Stimulated activated CD8-positive, alpha-beta memory T cell treated with anti-CD3 and anti-CD28 coated beads, Interleukin-7, amount 100 ng/mL, for 48 hours (primary cell): ENCODE measurements around the gene SAFB.
"Not testable (repeated sequence)": the region's sequence is repeated elsewhere in the genome, so short reads cannot be mapped to it uniquely, and the experiment has no call there.

Source experiments
- DNase-seq, 2 donors: peaks; one replicate each; pipeline ENCODE4 v3.0.0-alpha.2; 2020; ENCODE audit warnings: low read depth in 1 of 2; ENCODE audit errors: extremely low read depth in 1 of 2

SAFB gene

DNA sequence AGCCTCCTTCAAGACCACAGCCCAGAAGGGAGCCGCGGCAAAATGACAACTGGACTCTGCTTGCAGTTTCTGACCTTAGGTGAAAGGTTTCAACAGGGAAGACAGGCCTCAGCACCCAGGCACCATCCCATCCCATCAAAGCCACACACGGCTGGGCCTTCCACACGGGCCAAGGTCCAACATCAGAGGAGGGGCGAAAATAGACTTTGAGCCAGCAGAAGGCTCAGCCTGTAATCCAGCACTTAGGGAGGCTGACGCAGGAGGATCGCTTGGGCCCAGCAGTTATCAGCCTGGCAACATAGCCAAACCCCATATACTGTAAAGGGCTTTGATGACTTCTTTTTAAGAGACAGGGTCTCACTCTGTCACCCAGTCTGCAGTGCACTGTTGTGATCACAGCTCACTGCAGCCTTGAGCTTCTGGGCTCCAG is 28.3 kb upstream of the SAFB start:
- no peak for DNase-seq

DNA sequence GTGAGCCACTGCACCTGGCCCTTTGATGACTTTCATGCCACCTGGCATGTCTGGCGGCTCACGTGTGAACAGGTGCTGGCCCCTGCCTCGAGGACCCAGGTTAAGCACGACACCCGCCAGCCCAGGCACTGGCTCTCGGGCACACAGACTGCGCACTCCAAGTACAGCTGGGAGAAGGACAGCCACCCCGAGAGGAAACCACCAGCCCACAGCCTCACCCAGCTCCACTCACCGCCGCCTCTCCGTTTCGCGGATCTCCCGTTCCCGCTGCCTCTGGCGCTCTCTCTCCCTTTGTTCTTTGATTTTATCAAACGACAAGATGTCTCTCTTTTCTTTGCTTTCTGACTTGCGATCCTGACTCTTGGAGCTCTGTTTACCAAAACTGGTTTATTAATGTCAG is 27.8 kb upstream of the SAFB start:
- DNase-seq = no peak

DNA sequence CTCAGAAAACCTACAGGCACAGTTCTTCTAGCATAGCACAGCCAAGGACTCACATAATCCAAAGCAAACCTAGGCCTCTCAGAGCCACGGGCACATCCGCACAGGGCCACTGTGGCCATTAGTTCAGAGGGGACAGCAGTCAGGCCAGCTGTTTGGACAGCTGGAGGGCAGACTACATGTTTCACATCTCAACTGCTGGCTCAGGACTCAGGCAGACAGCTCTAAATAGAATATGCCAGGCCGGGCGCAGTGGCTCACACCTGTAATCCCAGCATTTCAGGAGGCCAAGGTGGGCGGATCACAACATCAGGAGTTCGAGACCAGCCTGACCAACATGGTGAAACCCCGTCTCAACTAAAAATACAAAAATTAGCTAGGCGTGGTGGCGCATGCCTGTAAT is 27.1 kb upstream of the SAFB start:
- no peak for DNase-seq

- DNase-seq = no peak
Measured at GRCh38 chr19:5600797-5601196, 22.1 kb upstream of the SAFB start.

- DNase-seq = no peak
Measured at GRCh38 chr19:5603626-5604025, 19.3 kb upstream of the SAFB start.

DNA sequence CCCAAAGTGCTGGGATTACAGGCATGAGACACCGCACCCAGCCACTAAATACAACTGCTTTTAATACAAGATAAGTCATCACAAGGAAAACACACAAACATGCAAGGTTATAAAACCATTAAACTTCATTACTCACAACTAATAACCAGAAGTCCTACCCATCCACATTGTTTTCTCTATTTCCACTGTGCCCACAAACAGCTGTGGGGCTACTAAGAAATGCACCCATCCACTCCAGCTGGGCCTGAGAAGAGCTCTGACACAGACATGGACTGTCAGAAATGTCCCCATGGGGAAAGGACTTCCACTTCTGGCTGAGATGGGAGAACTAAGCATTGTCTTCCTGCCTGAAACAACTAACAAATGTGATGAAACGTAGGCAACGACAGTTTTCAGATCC is 17.5 kb upstream of the SAFB start:
- no peak for DNase-seq

- no peak for DNase-seq
Measured at GRCh38 chr19:5607318-5608275, 15.3 kb upstream of the SAFB start.

- DNase-seq = no peak
Measured at GRCh38 chr19:5608291-5608690, 14.6 kb upstream of the SAFB start.

GRCh38 chr19:5608766-5609165 is 14.1 kb upstream of the SAFB start:
- DNase-seq = not testable (repeated sequence)

- no peak for DNase-seq
Measured at GRCh38 chr19:5609881-5610448, 12.9 kb upstream of the SAFB start.

DNA sequence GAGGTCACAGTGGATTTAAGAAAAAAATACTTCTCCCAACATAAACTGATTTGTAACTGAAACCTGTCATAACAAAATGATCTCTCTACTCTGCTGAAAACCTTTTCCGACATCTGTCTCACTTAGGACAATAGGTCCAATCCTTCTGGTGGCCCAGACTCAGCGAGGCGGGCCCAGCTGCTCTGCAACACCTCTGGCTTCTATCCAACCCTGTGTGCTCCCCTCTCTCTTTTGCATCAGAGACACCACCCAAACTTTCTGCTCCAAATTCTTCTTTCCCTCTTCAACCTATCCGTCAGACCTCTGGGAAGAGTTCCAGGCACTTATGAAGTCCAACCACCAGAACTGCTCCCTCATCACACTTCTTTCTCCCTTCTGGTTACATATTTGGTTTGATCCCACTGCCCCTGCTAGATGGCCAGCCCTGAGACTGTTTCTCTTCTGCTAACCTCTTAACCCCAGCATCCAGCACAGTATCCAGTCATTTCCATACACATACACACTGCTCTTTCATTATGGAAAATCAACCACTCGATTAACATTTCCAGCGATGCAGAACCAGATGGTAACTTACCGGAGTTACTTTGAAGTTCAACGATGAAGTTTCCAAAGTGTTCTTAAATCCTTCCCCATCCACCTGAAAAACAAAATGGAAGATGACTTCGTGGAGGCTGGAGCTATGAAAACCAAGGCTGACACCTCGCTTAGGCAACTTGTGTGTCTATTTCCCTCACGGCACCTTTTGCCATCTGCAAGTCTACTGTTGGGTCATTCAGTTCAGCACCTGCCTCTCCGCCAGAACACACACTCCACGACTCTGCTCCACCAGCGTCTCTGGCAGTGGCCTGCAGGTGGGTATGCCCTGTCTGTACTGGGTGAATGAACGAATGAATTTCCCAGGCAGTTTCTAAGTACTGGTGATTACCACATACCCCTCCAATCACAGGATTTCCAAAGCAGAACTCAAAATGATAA is 9.7 kb upstream of the SAFB start:
- no peak for DNase-seq

DNA sequence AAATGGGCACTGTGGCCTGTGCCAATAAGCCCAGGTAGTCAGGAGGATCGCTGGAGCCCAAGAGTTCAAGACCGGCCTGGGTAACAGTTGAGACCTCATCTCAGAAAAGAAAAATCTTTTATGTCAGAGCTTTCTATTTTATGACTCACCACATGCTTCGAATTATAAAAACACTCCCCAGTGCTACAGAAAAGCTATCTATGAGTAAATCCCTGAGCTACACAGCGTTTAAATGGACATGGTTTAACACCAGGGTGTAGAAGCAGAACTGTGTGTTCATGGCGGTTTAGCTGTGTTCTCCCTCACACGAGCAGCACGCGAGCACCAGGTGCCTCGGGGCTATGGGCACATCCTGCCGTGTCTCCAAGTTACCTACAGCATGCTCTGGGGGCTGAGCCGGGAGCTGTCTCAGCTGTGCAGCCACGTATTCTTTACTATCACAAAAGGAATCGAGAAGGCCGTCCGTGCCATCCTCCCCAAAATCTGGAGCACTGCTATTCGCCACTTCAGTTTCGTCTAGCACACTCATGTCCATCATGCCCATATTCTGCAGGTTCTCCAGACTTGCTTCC is 7.0 kb upstream of the SAFB start:
- DNase-seq = no peak

GRCh38 chr19:5617080-5617479 is 5.8 kb upstream of the SAFB start:
- DNase-seq = no peak

GRCh38 chr19:5618591-5618990 is 4.3 kb upstream of the SAFB start:
- DNase-seq = no peak

- no peak for DNase-seq
Measured at GRCh38 chr19:5619946-5620345, 2.9 kb upstream of the SAFB start.

DNA sequence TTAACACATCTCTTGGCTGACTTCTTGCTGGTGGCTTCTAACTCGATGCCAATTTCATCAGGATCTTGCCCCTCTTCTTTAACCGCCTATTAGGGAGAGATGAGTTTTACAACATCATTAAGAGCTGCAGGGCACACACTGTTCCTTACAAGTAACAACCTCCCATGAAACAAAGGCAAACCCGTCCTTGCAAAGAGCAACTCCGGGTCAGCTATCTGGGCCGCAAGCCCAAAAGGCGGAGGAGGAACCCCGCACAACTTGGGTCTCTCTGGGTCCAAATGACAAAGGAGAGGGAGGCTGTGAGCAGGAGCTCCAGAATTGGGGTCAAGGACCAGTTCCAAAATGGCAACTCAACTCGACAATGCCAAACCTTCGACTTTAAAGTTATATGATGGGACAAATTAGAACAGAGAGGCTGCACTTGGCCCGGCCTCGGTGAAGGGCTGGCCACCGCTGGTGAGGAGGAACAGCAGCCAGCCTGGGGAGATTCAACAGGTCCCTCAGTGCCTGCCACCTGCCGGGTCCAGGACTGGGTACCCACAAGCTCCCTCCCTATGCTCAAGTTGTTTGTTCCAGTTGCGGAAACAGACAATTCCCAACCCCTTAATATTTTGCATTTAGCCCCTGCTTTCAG is 1.5 kb upstream of the SAFB start:
- DNase-seq = no peak

GRCh38 chr19:5621945-5622464 is 878 bp upstream of the SAFB start:
- no peak for DNase-seq

GRCh38 chr19:5623397-5624017 is 624 bp downstream of the SAFB start:
- DNase-seq = no peak

DNA sequence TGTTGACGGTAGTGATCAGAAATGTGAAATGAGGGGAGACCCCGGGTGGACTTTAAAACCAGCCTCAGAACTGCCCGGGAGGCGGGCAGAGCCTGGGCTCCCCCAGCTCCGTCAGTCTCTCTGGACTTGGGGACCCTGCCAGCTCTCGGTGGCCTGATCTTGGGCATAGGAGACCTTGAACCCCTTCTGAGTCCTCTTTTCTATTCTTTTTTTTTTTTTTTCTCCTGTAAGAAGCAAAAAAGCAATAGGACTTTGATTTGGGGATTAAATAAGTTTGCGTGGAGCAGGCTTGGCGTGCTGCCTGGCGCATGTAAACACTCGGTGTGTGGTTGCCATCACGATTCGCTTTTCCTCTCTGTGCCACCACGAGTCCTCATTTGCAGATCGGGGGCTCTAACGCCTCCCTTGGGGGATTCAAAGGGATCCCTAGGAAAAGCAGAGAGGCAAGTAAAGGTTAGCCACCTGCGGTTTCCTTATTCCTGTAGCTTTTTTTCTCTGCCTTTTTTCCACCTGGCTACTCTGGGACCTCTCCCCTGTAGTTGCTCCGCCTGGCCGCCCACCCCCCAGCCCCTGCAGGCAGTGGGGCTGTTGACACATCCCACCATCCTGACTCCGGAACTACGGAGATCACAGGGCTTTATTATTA is 1.3 kb downstream of the SAFB start:
- DNase-seq = no peak
